Measurements from ENCODE around the gene SAP130.

DNA sequence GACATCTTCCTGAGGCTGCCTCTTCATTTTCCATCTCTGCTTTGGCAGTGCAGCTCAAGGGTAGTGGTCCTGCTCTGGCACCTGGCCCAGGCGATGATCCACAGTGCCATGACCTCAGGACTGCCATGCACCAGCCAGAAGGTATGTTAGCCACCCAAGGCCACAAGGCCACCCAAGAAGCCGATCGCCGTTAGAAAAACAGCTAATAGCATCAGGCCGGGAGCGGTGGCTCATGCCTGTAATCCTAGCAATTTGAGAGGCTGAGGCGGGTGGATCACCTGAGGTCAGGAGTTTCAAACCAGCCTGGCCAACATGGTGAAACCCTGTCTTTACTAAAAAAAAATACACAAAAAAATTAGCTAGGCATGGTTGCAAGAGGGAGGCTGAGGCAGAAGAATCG, 34.7 kb upstream of the SAP130 start:
- TF ChIP-seq SUZ12 (IDR thresholded peaks at IDR 0.05) (no peak), L3MBTL2 (conservative IDR thresholded peaks at IDR 0.05) (no peak), ZNF384 (IDR thresholded peaks at IDR 0.05) (no peak), SP1 (IDR thresholded peaks at IDR 0.05) (no peak), FOXM1 (IDR thresholded peaks at IDR 0.05; ENCODE audit: borderline replicate concordance) (no peak), ELF4 (IDR thresholded peaks at IDR 0.05) (no peak), NFRKB (IDR thresholded peaks at IDR 0.05) (no peak), LEF1 (IDR thresholded peaks at IDR 0.05; ENCODE audit: borderline replicate concordance) (no peak), CTBP1 (IDR thresholded peaks at IDR 0.05; ENCODE audit: borderline replicate concordance) (no peak)
